ENCODE measurements around the gene STYX.
A peak's percentile ranks its signal among the peaks of the same experiment; 100 is the strongest.

The STYX gene

DNA sequence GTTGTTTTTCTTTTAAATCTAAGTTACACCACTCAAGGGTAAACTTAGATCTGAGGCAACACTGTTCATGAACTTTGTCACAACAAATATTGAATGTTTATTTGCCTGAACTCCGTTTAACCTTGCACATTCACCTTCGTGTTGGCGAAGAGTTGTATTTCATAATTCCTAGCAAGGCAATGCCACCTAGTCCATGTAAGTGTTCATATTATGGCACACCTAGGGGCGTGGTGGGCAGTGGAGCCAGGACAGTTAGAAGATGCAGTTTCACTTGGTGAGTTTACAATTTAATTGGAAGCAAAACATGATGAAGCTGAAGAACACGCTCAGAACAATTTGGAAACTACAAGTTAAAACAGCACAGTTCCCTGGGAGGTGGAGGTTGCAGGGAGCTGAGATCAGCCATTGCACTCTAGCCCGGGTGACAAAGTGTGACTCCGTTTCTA is 91.9 kb downstream of the STYX start:
- no peak overlapping the region for H3K27ac ChIP-seq (ENCODE audit: low read length)
- no peak for TF ChIP-seq EZH2phosphoT487 (IDR thresholded peaks at IDR 0.05; ENCODE audit: low read depth)
- TF ChIP-seq, protein P1, sequence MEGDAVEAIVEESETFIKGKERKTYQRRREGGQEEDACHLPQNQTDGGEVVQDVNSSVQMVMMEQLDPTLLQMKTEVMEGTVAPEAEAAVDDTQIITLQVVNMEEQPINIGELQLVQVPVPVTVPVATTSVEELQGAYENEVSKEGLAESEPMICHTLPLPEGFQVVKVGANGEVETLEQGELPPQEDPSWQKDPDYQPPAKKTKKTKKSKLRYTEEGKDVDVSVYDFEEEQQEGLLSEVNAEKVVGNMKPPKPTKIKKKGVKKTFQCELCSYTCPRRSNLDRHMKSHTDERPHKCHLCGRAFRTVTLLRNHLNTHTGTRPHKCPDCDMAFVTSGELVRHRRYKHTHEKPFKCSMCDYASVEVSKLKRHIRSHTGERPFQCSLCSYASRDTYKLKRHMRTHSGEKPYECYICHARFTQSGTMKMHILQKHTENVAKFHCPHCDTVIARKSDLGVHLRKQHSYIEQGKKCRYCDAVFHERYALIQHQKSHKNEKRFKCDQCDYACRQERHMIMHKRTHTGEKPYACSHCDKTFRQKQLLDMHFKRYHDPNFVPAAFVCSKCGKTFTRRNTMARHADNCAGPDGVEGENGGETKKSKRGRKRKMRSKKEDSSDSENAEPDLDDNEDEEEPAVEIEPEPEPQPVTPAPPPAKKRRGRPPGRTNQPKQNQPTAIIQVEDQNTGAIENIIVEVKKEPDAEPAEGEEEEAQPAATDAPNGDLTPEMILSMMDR (IDR thresholded peaks at IDR 0.05; ENCODE audit: low read depth, low read length), result no peak

DNA sequence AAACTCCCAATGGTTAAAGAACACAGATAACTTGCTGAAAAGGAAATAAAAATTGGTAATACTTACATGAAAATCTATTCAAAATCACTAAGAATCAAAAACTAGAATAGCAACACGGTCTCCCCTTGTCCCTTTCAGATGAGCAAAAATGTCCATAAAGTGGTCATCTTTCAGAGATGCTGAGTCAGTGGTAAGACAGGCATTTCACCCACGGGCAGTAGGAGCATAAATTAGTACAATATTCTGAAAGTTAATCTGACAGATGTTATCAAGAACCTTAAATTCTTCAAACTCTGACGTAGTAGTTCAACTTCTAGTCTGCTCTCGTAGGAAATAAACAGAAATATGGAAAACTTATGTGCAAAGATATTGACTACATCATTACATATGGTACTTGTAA is 94.5 kb downstream of the STYX start:
- Histone ChIP-seq H3K4me1 (ENCODE audit: low read length) (peaks cover 11% of the 10 kb centered on the region), H4K20me1 (ENCODE audit: insufficient read depth, low read length) (no peaks in the 10 kb centered on the region), H3K4me3 (ENCODE audit: low read length) (no peak overlapping the region), H3K36me3 (replicated peaks; ENCODE audit: low read depth, low read length) (no peaks in the 10 kb centered on the region), H3K79me2 (ENCODE audit: low read length) (no peaks in the 10 kb centered on the region), H3K27ac (ENCODE audit: low read length) (no peak overlapping the region), H3K9ac (ENCODE audit: low read length) (no peak overlapping the region), H3K9me3 (ENCODE audit: insufficient read depth, low read length) (no peaks in the 10 kb centered on the region), H3K4me2 (ENCODE audit: low read length) (peak overlapping the region; percentile 35), H2AFZ (ENCODE audit: low read depth, low read length) (no peak overlapping the region), H3K27me3 (ENCODE audit: low read depth, low read length) (peaks cover 3% of the 10 kb centered on the region; the same call in 1 of the 2 replicates)
- TF ChIP-seq, protein P1 (IDR thresholded peaks at IDR 0.05; ENCODE audit: low read depth, low read length), result no peak
- TF ChIP-seq EZH2phosphoT487 (IDR thresholded peaks at IDR 0.05; ENCODE audit: low read depth), result no peak

More for the DNA sequence above, 91.9 kb downstream of the STYX start:
- Histone ChIP-seq H3K27me3 (ENCODE audit: low read depth, low read length) (peaks cover 3% of the 10 kb centered on the region; the same call in 1 of the 2 replicates), H3K4me1 (ENCODE audit: low read length) (peaks cover 11% of the 10 kb centered on the region), H2AFZ (ENCODE audit: low read depth, low read length) (no peak overlapping the region), H4K20me1 (ENCODE audit: insufficient read depth, low read length) (no peaks in the 10 kb centered on the region), H3K9me3 (ENCODE audit: insufficient read depth, low read length) (no peaks in the 10 kb centered on the region), H3K36me3 (replicated peaks; ENCODE audit: low read depth, low read length) (no peaks in the 10 kb centered on the region), H3K4me3 (ENCODE audit: low read length) (no peak overlapping the region), H3K79me2 (ENCODE audit: low read length) (no peaks in the 10 kb centered on the region), H3K4me2 (ENCODE audit: low read length) (no peak overlapping the region), H3K9ac (ENCODE audit: low read length) (no peak overlapping the region)

All from OCI-LY3 (cell line).